Lower leg skin (tissue), 4 donors: Measurements from ENCODE around the gene TXN. TPM values are rescaled to one million over a fixed set of nuclear protein-coding genes. Genes with fewer than 3 reads are reported as not detected.
"Not testable (repeated sequence)": the region's sequence is repeated elsewhere in the genome, so short reads cannot be mapped to it uniquely, and the experiment has no call there.

Experiments used
- DNase-seq, 2 donors: peaks; one replicate each; pipeline ENCODE4 v3.0.0-alpha.2; 2019; ENCODE audit warnings: low spot score in 2 of 2
- H3K4me3 ChIP-seq: fragments of 200-600 bp; sonication (generic); 2 replicates; pipeline ENCODE4 v1.5.1; 2017; ENCODE audit warnings: mild to moderate bottlenecking, low read depth; ENCODE audit not compliant: poor library complexity, severe bottlenecking
- POLR2A ChIP-seq, 2 donors: fragments of 450-650 bp; IDR thresholded peaks; one replicate each; pipeline ENCODE4 v1.6.1; 2016 to 2017; ENCODE audit warnings: antibody characterized with exemption in 2 of 2, mild to moderate bottlenecking in 1 of 2, moderate library complexity in 1 of 2
- WGBS, 2 donors: methylation state at CpG; one replicate each; pipeline ENCODE4 v1.1.5; 2018; 5-methylcytosine and 5-hydroxymethylcytosine counted together
- intact Hi-C: fragments of 100-400 bp; cut with DNase I; formaldehyde crosslinking; loops from one replicate; pipeline ENCODE4 v1.15.0; 2023; ENCODE audit warnings: low total_unique reads
- total RNA-seq, 4 donors: library from RNA; depleted of rRNA; stranded (reverse); fragments of >200 nt; gene quantifications; one replicate each; pipeline ENCODE4 v1.1.0, GENCODE V29; 2016
- TF ChIP-seq, protein P1 (sequence below), 3 donors: fragments of 450-650 bp; IDR thresholded peaks; one replicate each; pipeline ENCODE4 v1.5.1; 2016; ENCODE audit warnings: antibody characterized with exemption in 3 of 3, mild to moderate bottlenecking in 3 of 3, moderate library complexity in 2 of 3

The TXN gene
- total RNA-seq, 4 donors from 2014 or later: 122 to 170 (median 130) TPM

DNA sequence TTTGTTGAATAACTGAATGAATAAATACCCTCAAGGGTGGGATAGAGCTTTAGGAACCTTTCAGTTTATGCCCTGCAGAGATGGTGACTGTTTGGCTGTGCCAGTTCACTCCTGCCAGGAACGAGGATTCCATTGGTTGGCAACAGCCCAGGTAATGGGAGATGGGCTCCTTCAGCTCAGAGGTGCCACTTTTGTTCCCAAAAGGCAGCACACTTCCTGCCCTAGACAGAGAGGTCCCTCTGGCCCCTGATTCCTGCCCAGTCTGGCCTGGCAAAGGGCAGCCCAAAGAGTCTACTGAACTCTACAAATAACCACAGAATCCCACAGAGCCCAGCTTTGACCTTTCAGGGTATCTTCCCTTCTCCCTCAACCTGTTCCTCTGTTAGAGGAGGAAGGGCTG, 49.9 kb downstream of the TXN start:
- intact Hi-C loops: no loop called here
- DNase-seq: no peak
- WGBS, 2 donors: 43 to 58% methylated on average over 1 of the region's 1 CpG
- H3K4me3 ChIP-seq: no peak overlapping the region
- TF ChIP-seq, protein P1, sequence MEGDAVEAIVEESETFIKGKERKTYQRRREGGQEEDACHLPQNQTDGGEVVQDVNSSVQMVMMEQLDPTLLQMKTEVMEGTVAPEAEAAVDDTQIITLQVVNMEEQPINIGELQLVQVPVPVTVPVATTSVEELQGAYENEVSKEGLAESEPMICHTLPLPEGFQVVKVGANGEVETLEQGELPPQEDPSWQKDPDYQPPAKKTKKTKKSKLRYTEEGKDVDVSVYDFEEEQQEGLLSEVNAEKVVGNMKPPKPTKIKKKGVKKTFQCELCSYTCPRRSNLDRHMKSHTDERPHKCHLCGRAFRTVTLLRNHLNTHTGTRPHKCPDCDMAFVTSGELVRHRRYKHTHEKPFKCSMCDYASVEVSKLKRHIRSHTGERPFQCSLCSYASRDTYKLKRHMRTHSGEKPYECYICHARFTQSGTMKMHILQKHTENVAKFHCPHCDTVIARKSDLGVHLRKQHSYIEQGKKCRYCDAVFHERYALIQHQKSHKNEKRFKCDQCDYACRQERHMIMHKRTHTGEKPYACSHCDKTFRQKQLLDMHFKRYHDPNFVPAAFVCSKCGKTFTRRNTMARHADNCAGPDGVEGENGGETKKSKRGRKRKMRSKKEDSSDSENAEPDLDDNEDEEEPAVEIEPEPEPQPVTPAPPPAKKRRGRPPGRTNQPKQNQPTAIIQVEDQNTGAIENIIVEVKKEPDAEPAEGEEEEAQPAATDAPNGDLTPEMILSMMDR (IDR thresholded peaks at IDR 0.05): no peak
- no peak for TF ChIP-seq POLR2A (IDR thresholded peaks at IDR 0.05)

DNA sequence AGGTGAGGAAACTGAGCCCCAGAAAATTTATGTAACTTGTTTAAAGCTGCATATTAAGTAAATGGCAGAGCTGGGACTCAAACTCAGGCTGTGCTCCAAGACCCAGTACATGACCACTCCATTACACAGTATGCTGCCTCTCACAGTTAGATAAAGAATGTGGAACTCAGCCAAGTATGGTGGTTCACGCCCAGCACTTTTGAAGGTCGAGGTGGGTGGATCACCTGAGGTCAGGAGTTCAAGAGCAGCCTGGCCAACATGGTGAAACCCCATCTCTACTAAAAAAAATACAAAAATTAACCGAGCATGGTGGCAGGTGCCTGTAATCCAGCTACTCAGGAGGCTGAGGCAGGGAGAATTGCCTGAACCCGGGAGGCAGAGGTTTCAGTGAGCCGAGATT, 50.7 kb downstream of the TXN start:
- intact Hi-C loops, DNase-seq, H3K4me3 ChIP-seq: not testable (repeated sequence)
- WGBS, 2 donors: 76 to 79% methylated on average over 5 of the region's 5 CpGs

DNA sequence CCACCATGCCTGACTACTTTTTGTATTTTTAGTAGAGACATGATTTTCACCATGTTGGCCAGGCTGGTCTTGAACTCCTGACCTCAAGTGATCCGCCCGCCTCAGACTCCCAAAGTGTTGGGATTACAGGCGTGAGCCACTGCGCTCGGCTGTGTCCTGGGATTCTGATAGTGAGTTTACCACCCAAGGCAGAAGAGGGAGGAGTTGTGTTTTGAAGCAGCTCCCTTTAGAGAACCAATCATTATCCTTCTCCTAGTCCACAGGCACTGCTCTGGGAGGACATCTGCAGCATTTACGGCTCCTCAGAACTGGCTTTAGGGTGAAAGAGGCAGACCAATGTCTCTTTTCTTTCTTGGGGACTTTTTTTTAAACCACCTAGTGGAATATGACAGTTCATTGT, 54.1 kb downstream of the TXN start:
- DNase-seq: peak in 1 of 2 donors; percentile 46
- TF ChIP-seq, protein P1 (IDR thresholded peaks at IDR 0.05): no peak
- TF ChIP-seq POLR2A (IDR thresholded peaks at IDR 0.05): no peak
- intact Hi-C loops: no loop called here
- H3K4me3 ChIP-seq: no peak overlapping the region
- WGBS, 2 donors: 96 to 98% methylated on average over 4 to 6 of the region's 6 CpGs

DNA sequence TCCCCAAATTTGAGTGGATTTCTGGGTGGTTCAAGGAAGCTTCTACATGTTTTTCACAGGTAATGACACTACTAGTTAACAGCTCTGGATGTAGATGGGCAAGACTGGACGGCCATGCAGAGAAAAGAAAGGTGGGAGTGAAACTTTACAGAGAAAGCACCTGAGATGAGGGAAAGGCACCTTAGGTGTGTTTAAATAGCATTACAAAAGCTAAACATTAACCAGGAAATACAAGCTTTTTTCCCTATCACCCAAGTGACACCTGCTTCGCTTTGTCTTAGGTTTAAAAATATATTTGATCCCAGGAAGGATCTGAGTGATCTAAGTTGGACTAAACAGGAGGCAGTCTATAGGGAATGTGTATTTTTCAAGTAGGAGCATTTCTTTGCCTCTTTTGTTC, 56.7 kb downstream of the TXN start:
- TF ChIP-seq, protein P1 (IDR thresholded peaks at IDR 0.05): no peak
- no peak for TF ChIP-seq POLR2A (IDR thresholded peaks at IDR 0.05)
- WGBS, 2 donors: 88 to 97% methylated on average over 2 of the region's 2 CpGs
- no peak for DNase-seq
- intact Hi-C loops: no loop called here
- no peak overlapping the region for H3K4me3 ChIP-seq

DNA sequence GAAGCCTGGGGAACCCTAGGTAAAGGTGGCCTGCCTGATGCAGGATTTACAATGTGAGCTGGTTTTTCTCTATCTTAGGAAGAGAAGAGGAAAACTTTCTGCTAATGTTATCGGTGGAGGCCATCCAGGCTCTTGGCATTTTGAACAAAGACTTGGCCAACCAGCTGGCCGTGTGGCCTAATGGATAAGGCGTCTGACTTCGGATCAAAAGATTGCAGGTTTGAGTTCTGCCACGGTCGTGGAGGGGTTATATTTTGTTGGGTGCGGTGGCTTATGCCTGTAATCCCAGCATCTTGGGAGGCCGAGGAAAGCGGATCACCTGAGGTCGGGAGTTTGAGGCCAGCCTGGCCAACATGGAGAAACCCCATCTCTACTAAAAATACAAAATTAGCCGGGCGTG, 58.0 kb downstream of the TXN start:
- TF ChIP-seq, protein P1 (IDR thresholded peaks at IDR 0.05): no peak
- H3K4me3 ChIP-seq: no peak overlapping the region
- DNase-seq: peak in 1 of 2 donors; percentile 80
- 93 to 94% methylated on average over 12 of the region's 12 CpGs for WGBS, 2 donors
- intact Hi-C loops: no loop called here

DNA sequence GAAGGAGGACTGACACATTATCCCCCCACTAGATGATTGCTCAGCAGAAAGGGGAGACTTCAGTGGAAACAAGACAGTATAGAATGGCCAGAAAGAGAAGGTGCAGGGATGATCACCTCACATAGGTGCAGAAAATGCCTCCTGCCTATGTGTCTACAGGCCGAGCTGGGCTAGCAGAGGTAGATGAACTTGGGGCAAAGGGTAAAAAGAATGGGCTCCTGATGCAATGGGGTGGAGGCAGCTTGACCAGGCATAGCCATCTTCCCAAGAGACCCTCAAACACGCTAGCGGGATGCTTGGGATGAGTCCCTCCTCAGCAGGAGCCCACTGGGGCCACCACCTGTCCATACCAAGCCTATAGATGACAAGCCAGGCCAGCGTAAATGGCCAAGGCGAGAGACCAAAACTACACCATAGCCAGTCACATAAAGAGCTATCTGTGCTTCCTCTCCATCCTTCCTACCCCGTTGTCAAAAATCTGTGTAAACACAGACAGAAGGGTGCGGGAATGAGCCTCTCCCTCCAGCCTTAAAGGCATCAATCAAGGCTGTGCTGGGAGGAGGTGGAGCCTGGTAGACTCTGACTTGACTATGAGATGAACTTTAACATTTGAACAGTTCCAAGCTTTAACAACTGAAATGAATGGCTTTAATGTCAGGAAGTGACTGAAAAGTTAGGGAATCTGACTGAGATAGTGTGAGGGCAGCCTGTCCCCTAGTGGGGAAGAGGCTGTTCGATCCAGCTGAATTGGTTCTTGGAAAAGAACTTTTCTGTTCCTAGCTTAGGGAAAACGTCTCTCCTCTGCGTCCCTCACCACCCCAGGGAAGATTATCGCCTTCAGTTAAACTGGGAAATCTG, 58.7 kb downstream of the TXN start:
- intact Hi-C loops: no loop called here
- WGBS, 2 donors: 67 to 72% methylated on average over 11 of the region's 11 CpGs
- no peak for TF ChIP-seq POLR2A (IDR thresholded peaks at IDR 0.05)
- TF ChIP-seq, protein P1 (IDR thresholded peaks at IDR 0.05): no peak
- no peak for DNase-seq
- H3K4me3 ChIP-seq: no peak overlapping the region

DNA sequence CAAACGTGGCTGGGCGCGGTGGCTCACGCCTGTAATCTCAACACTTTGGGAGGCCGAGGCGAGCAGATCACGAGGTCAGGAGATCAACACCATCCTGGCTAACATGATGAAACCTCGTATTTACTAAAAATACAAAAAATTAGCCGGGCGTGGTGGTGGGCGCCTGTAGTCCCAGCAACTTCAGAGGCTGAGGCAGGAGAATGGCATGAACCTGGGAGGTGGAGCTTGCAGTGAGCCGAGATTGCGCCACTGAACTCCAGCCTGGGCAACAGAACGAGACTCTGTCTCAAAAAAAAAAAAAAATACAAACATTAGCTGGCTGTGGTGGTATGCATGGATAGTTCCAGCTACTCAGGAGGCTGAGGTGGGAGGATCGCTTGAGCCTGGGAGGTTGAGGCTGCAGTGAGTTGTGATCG, 60.2 kb downstream of the TXN start:
- intact Hi-C loops: not testable (repeated sequence)

More for the DNA sequence above, 60.2 kb downstream of the TXN start:
- H3K4me3 ChIP-seq, DNase-seq: not testable (repeated sequence)
- WGBS, 2 donors: 89 to 94% methylated on average over 16 of the region's 16 CpGs
